ENCODE results near the gene FAM187B. TPM values are rescaled to one million over a fixed set of nuclear protein-coding genes. Genes with fewer than 3 reads are reported as not detected.

The FAM187B gene
- total RNA-seq, 2 experiments from 2014 or later = not detected

GRCh38 chr19:35267818-35268535 is 39.4 kb upstream of the FAM187B start:
- no peaks in the 10 kb centered on the region for H3K9me3 Mint-ChIP-seq
- H3K27me3 Mint-ChIP-seq (ENCODE audit: low read depth) = no peaks in the 10 kb centered on the region
- peak; percentile 65 for DNase-seq
- intact Hi-C loops (cut with micrococcal nuclease) = loop anchor here (1.0 to 5.0 kb wide), 2 partner anchors 20 to 206 kb away; no protein-coding TSS in a partner anchor
- peak overlapping the region; percentile 94 for H3K27ac Mint-ChIP-seq
- H3K4me1 Mint-ChIP-seq (ENCODE audit: low read depth) = peaks cover 28% of the 10 kb centered on the region
- CTCF ChIA-PET = no interaction called here
- peaks cover 18% of the 10 kb centered on the region for H3K36me3 Mint-ChIP-seq (ENCODE audit: low read depth)
- H3K4me3 Mint-ChIP-seq = peak overlapping the region; percentile 91

- H3K27me3 Mint-ChIP-seq (ENCODE audit: low read depth) = no peaks in the 10 kb centered on the region
- CTCF ChIA-PET = no interaction called here
- peaks cover 28% of the 10 kb centered on the region for H3K4me1 Mint-ChIP-seq (ENCODE audit: low read depth)
- H3K36me3 Mint-ChIP-seq (ENCODE audit: low read depth) = peaks cover 18% of the 10 kb centered on the region
- H3K9me3 Mint-ChIP-seq = no peaks in the 10 kb centered on the region
- H3K4me3 Mint-ChIP-seq = peak overlapping the region; percentile 91
- intact Hi-C loops (cut with micrococcal nuclease) = loop anchor here (5.0 kb wide), 1 partner anchor 205 kb away; no protein-coding TSS in a partner anchor
- H3K27ac Mint-ChIP-seq = peak overlapping the region; percentile 94
- DNase-seq = peak; percentile 42
These were observed 38.8 kb upstream of the FAM187B start for GRCh38 chr19:35267353-35267817.

DNA sequence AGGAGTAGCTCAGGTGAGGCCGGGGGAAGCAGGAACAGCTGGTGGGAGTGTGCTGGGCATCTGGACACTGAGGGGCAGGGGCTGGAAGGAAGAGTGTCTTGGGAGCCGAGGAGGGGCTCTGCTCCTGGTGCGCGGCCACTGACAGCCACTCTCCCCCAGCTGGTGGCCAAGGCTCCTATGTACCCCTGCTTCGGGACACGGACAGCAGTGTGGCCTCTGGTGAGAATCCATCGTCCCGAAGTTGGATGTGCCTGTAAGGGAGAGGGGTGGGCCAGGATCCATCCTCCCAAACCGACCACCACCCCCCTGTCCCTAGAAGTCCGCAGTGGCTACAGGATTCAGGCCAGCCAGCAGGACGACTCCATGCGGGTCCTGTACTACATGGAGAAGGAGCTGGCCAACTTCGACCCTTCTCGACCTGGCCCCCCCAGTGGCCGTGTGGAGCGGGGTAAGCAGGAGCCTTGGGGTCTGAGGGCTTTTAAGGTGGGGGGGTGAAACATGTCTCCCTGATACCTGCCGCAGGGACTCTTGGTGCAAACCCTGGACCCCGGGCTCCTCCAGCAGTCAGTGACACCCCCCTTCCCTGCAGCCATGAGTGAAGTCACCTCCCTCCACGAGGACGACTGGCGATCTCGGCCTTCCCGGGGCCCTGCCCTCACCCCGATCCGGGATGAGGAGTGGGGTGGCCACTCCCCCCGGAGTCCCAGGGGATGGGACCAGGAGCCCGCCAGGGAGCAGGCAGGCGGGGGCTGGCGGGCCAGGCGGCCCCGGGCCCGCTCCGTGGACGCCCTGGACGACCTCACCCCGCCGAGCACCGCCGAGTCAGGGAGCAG is 38.2 kb upstream of the FAM187B start:
- Mint-ChIP-seq H3K9me3 (no peaks in the 10 kb centered on the region), H3K27ac (peak overlapping the region; percentile 94), H3K36me3 (ENCODE audit: low read depth) (peaks cover 12% of the 10 kb centered on the region), H3K4me1 (ENCODE audit: low read depth) (peaks cover 22% of the 10 kb centered on the region), H3K27me3 (ENCODE audit: low read depth) (no peaks in the 10 kb centered on the region), H3K4me3 (peak overlapping the region; percentile 91)
- intact Hi-C loops (cut with micrococcal nuclease) = loop anchor here (5.0 kb wide), 1 partner anchor 204 kb away; no protein-coding TSS in a partner anchor
- no peak for DNase-seq
- CTCF ChIA-PET = interaction anchor here (0.5 to 1.6 kb wide), 3 partner anchors 25 to 121 kb away, joined by 3 to 5 read pairs (median 4); no protein-coding TSS in a partner anchor

- Mint-ChIP-seq H3K4me3 (peak overlapping the region; percentile 91), H3K27ac (peak overlapping the region; percentile 62), H3K36me3 (ENCODE audit: low read depth) (peaks cover 7% of the 10 kb centered on the region), H3K9me3 (no peaks in the 10 kb centered on the region), H3K4me1 (ENCODE audit: low read depth) (peaks cover 21% of the 10 kb centered on the region), H3K27me3 (ENCODE audit: low read depth) (no peaks in the 10 kb centered on the region)
- DNase-seq = peak; percentile 3
- CTCF ChIA-PET = interaction anchor here (0.5 to 1.6 kb wide), 4 partner anchors 25 to 123 kb away, joined by 3 to 5 read pairs (median 4); partner anchors contain the start of gene FXYD7
- intact Hi-C loops (cut with micrococcal nuclease) = loop anchor here (5.0 kb wide), 1 partner anchor 204 kb away; no protein-coding TSS in a partner anchor
These were observed 37.5 kb upstream of the FAM187B start for GRCh38 chr19:35265900-35266519.

DNA sequence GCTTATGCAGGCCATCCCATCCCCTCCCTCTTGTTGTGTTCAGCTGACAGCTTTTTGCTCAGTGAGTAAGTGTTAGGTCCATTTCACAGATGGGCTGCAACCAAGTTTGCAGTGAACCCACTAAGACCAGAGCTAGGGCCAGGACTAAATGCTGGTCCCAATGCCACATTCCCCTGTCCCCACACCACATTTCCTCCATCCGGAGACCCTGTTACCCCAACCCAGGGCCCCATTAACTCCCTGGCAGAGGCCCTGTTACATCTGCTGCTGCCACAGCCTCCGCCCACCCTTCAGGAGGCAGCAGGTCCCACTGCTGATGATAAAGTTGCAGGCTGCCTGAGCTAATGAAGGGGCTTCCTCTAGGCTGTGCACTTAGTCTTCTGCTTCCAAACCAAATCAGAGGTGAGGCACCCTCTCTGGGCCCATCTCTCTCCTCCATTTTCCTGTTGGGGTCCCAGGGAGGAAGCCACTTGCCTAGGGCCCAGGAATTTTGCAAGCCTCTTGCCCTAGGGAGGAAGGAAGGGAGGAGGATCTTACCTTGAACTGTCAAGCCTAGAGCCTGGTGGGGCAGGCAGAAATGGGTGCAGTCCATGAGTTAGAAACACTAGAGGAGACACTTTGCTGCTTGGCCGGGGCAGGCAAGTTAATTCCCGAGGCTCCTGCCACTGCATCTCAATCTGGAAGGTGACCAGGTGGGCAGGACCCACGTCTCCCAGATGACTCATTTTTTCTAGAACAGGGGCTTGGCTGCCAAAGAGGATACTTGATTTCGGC is 36.8 kb upstream of the FAM187B start:
- DNase-seq = peak; percentile 6

DNA sequence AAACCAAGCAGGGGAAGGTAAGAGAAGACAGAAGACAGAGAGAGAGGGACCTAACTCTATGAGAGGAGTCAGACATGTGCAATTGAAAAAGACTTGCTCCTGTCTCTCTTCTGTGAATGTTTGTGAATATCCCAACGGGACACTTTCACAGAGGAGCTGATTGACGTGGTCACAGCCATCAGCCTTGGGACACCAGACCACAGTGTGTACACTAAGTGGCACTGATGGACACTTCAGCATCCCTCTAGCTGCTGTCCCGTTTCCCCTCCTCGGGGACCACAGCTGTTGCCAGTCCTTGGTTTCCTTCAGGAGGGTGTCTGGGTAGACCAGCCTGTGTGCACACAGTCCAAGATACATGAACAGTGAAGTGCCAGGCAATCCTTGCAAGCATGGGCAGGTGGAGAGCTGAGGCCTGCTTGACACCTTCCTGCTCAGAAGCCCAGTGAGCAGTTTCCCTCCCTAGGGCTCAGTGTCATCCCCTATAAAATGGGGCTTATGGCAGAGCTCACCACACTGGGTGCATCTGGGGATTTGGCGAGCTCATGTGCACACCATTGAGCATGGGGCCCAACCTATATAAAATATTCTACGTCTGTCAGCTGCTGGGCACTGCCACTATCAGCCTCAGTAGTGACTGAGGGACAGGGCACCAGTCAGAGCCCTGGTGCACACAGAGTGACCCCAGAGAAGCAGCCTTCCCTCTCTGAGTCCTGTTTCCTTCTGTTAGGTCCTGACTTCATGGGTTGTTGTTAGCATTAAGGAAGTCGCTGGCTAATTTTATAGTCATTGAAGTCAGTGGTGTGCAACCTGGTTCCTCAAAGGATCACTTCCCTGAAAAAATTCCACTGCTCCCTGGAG is 36.0 kb upstream of the FAM187B start:
- peaks cover 5% of the 10 kb centered on the region for H3K36me3 Mint-ChIP-seq (ENCODE audit: low read depth)
- CTCF ChIA-PET = interaction anchor here (0.6 to 1.0 kb wide), 5 partner anchors 10 to 291 kb away, joined by 3 to 4 read pairs (median 3); no protein-coding TSS in a partner anchor
- H3K27ac Mint-ChIP-seq = peak overlapping the region; percentile 62
- H3K4me3 Mint-ChIP-seq = no peak overlapping the region
- no peaks in the 10 kb centered on the region for H3K27me3 Mint-ChIP-seq (ENCODE audit: low read depth)
- intact Hi-C loops (cut with micrococcal nuclease) = loop anchor here (5.0 kb wide), 1 partner anchor 202 kb away; no protein-coding TSS in a partner anchor
- peaks cover 16% of the 10 kb centered on the region for H3K4me1 Mint-ChIP-seq (ENCODE audit: low read depth)
- H3K9me3 Mint-ChIP-seq = no peaks in the 10 kb centered on the region
- peak; percentile 3 for DNase-seq

More for the DNA sequence above, 36.8 kb upstream of the FAM187B start:
- H3K27me3 Mint-ChIP-seq (ENCODE audit: low read depth) = no peaks in the 10 kb centered on the region
- H3K27ac Mint-ChIP-seq = peak overlapping the region; percentile 62
- CTCF ChIA-PET = interaction anchor here (0.7 to 1.6 kb wide), 5 partner anchors 9 to 124 kb away, joined by 3 to 5 read pairs (median 3); partner anchors contain the start of gene FXYD7
- H3K36me3 Mint-ChIP-seq (ENCODE audit: low read depth) = peaks cover 5% of the 10 kb centered on the region
- no peaks in the 10 kb centered on the region for H3K9me3 Mint-ChIP-seq
- intact Hi-C loops (cut with micrococcal nuclease) = loop anchor here (5.0 kb wide), 1 partner anchor 203 kb away; no protein-coding TSS in a partner anchor
- H3K4me1 Mint-ChIP-seq (ENCODE audit: low read depth) = peaks cover 16% of the 10 kb centered on the region
- H3K4me3 Mint-ChIP-seq = peak overlapping the region; percentile 91

DNA sequence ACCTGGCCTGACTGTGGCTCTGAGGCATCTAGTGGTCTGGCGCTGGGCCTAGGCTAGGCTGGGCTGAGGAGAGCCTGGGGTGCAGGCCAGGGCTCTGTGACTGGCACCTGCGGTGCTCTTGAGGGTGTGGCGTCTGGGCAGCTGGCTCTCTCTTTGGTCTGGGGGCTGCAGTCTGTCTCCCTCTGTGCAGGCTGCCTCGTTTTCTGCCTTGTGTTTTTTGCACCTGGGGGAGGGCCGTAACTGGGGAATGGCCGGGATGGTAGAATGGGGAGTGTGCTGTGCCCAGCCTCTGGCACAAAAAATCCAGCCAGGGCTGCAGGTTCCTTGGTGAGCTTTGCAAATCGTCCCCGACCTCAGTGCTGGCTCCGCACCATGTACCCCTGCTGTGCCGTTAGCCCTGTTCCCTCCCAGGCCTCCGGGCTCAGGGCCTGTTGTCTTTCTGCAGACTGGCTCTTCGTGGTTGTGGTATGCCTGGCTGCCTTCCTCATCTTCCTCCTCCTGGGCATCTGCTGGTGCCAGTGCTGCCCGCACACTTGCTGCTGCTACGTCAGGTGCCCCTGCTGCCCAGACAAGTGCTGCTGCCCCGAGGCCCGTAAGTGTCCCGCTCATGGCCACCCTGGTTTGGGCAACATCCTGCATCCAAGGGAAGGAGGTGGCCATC is 33.7 kb upstream of the FAM187B start:
- intact Hi-C loops (cut with micrococcal nuclease) = no loop called here

DNA sequence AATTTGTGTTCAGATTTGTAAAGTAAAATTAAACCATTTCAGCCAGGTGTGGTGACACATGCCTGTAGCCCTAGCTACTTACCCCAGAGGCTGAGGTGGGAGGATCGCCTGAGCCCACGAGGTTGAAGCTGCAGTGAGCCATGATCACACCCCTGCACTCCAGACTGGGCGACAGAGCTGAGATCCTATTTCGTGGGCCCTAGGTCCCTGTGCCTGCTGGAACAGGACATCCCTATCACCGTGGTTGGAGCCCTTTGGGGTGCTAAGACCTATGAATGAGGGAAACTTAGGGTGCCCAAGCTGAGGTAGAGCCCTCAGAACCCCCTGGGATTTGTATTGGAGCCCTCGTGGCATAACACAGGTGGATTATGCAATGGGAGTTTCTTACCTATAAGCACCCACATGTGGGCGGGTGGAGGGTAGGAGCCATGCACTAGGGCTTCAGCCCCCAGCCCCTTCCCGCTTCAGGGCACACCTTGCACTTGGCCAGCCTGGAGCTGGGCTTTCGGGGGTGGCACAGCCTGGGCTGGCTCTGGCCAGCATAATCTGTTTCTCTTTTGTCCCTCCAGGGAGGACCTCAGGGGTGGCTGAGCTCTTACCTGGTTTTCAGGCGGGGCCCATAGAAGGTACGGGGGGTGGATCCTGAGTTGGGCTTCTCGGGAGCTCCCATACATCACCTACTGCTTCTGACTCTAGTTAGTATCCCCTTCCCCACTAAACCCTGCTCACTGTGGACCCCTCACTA is 33.0 kb upstream of the FAM187B start:
- peaks cover 30% of the 10 kb centered on the region for H3K4me1 Mint-ChIP-seq (ENCODE audit: low read depth)

More for the DNA sequence above, 33.7 kb upstream of the FAM187B start:
- no peaks in the 10 kb centered on the region for H3K27me3 Mint-ChIP-seq (ENCODE audit: low read depth)
- no peaks in the 10 kb centered on the region for H3K9me3 Mint-ChIP-seq
- DNase-seq = peak; percentile 3
- H3K27ac Mint-ChIP-seq = peak overlapping the region; percentile 17
- H3K4me3 Mint-ChIP-seq = no peak overlapping the region
- CTCF ChIA-PET = no interaction called here
- H3K4me1 Mint-ChIP-seq (ENCODE audit: low read depth) = peaks cover 25% of the 10 kb centered on the region
- peaks cover 2% of the 10 kb centered on the region for H3K36me3 Mint-ChIP-seq (ENCODE audit: low read depth)

DNA sequence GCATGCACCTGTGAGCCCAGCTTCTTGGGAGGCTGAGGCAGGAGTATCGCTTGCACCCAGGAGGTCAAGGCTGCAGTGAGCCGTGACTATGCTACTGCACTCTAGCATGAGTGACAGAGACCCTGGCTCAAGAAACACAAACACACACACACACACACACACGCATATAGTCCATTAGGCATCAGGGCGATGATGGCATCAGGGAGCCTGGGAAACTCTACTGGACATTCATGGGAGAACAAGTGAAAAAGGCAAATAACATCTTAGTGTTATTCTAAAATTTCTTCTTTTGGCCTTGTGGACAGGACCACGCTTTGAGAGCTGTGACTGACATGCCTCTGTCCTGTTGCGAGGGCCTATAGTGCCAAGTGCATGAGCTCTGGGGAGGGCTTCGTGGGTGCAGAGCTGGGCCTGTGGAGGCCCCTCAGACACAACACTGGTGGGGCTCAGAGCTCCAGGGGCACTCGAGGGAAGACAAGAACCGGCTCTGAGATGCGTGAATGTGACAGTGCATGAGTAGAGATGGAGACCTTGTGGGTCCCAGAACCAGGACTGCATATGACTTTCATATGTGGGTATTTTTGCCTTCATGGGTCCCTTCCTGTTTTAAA is 32.3 kb upstream of the FAM187B start:
- intact Hi-C loops (cut with micrococcal nuclease) = no loop called here

More for the DNA sequence above, 33.0 kb upstream of the FAM187B start:
- H3K4me3 Mint-ChIP-seq = no peak overlapping the region
- CTCF ChIA-PET = no interaction called here
- H3K27me3 Mint-ChIP-seq (ENCODE audit: low read depth) = no peaks in the 10 kb centered on the region
- DNase-seq = peak; percentile 4
- intact Hi-C loops (cut with micrococcal nuclease) = no loop called here
- H3K27ac Mint-ChIP-seq = no peak overlapping the region
- H3K36me3 Mint-ChIP-seq (ENCODE audit: low read depth) = peaks cover 1% of the 10 kb centered on the region
- no peaks in the 10 kb centered on the region for H3K9me3 Mint-ChIP-seq

More for the DNA sequence above, 32.3 kb upstream of the FAM187B start:
- H3K9me3 Mint-ChIP-seq = no peaks in the 10 kb centered on the region
- peaks cover 26% of the 10 kb centered on the region for H3K4me1 Mint-ChIP-seq (ENCODE audit: low read depth)
- no peak overlapping the region for H3K27ac Mint-ChIP-seq
- CTCF ChIA-PET = interaction anchor here (1.4 kb wide), 1 partner anchor 119 kb away, joined by 4 read pairs; no protein-coding TSS in a partner anchor
- no peak overlapping the region for H3K4me3 Mint-ChIP-seq
- no peaks in the 10 kb centered on the region for H3K27me3 Mint-ChIP-seq (ENCODE audit: low read depth)
- peak; percentile 1 for DNase-seq
- H3K36me3 Mint-ChIP-seq (ENCODE audit: low read depth) = peaks cover 1% of the 10 kb centered on the region

Data from activated naive CD4-positive, alpha-beta T cell treated with anti-CD3 and anti-CD28 coated beads for 36 hours (primary cell).